Endothelial cell (in vitro differentiated cells): ENCODE results near the gene CTSK. TPM values are rescaled to one million over a fixed set of nuclear protein-coding genes. Genes with fewer than 3 reads are reported as not detected.

Experiments
- total RNA-seq: library from RNA; stranded (reverse); fragmentation: NEBNext Ultra II Directional; extraction: Animal tissue kit (Norgen Biotek cat#: 25700); gene quantifications from one replicate; pipeline ENCODE4 v1.2.1, GENCODE V29; 2021; ENCODE audit not compliant: unreplicated experiment

CTSK gene
- total RNA-seq, 1 donor from 2014 or later, result 110 TPM

Other genes with a start within 250 kb of the CTSK start
- 193 TPM for gene MCL1, start 228.7 kb downstream of the CTSK start, total RNA-seq
- 200 TPM for gene ENSA, start 178.6 kb downstream of the CTSK start, total RNA-seq
- 21.5 TPM for gene GOLPH3L, start 111.1 kb downstream of the CTSK start, total RNA-seq
- gene HORMAD1, start 87.4 kb downstream of the CTSK start, total RNA-seq, result not detected
- 0.33 TPM for gene CTSS, start 42.5 kb downstream of the CTSK start, total RNA-seq
- 40.3 TPM for gene ARNT, start 68.3 kb upstream of the CTSK start, total RNA-seq
- gene CTXND2, start 78.9 kb upstream of the CTSK start, total RNA-seq, result not detected
- gene SETDB1, start 118.1 kb upstream of the CTSK start, total RNA-seq, result 50.6 TPM
- 186 TPM for gene CERS2, start 166.6 kb upstream of the CTSK start, total RNA-seq
- not detected for gene ANXA9, start 174.0 kb upstream of the CTSK start, total RNA-seq
- gene MINDY1, start 198.6 kb upstream of the CTSK start, total RNA-seq, result 11.2 TPM
- 16.7 TPM for gene PRUNE1, start 200.2 kb upstream of the CTSK start, total RNA-seq
- 1.5 TPM for gene BNIPL, start 228.3 kb upstream of the CTSK start, total RNA-seq
- gene C1orf56, start 239.5 kb upstream of the CTSK start, total RNA-seq, result 1.0 TPM